HUES48 (cell line): Measurements from ENCODE around the gene CTAGE9.

Source experiments
- H3K27ac ChIP-seq: one replicate; pipeline ENCODE4 v1.7.0; 2013; ENCODE audit warnings: low read depth, low read length, inconsistent platforms
- H3K27me3 ChIP-seq: 2 replicates; pipeline ENCODE4 v1.6.1; 2013; ENCODE audit warnings: mild to moderate bottlenecking, low read length; ENCODE audit not compliant: control insufficient read depth, insufficient read depth
- H3K36me3 ChIP-seq: 2 replicates; pipeline ENCODE4 v1.6.1; 2013; ENCODE audit warnings: low read length; ENCODE audit not compliant: control insufficient read depth, insufficient read depth
- H3K4me1 ChIP-seq: 2 replicates; pipeline ENCODE4 v1.6.1; 2013; ENCODE audit warnings: mild to moderate bottlenecking, low read length; ENCODE audit not compliant: control insufficient read depth, insufficient read depth
- H3K4me3 ChIP-seq: 2 replicates; pipeline ENCODE4 v1.5.1; 2013; ENCODE audit warnings: mild to moderate bottlenecking, low read depth, low read length
- H3K9ac ChIP-seq: 2 replicates; pipeline ENCODE4 v1.6.1; 2013; ENCODE audit warnings: mild to moderate bottlenecking, low read depth, low read length, moderate library complexity
- H3K9me3 ChIP-seq: 2 replicates; pipeline ENCODE4 v1.6.1; 2013; ENCODE audit warnings: low read length; ENCODE audit not compliant: control insufficient read depth, insufficient read depth

Gene CTAGE9

GRCh38 chr6:131693384-131693783 lies 17.4 kb downstream of the CTAGE9 start:
- Histone ChIP-seq H3K4me3 (no peak overlapping the region), H3K9me3 (no peaks in the 10 kb centered on the region), H3K27ac (no peak overlapping the region), H3K36me3 (no peaks in the 10 kb centered on the region), H3K9ac (no peak overlapping the region), H3K27me3 (no peaks in the 10 kb centered on the region), H3K4me1 (peaks cover 15% of the 10 kb centered on the region)

GRCh38 chr6:131692589-131692988 lies 18.2 kb downstream of the CTAGE9 start:
- H3K4me3 ChIP-seq, result no peak overlapping the region
- peaks cover 19% of the 10 kb centered on the region for H3K4me1 ChIP-seq
- no peaks in the 10 kb centered on the region for H3K9me3 ChIP-seq
- no peak overlapping the region for H3K9ac ChIP-seq
- H3K27ac ChIP-seq, result no peak overlapping the region
- H3K36me3 ChIP-seq, result no peaks in the 10 kb centered on the region
- H3K27me3 ChIP-seq, result no peaks in the 10 kb centered on the region

GRCh38 chr6:131692031-131692430 lies 18.8 kb downstream of the CTAGE9 start:
- H3K4me1 ChIP-seq, result peaks cover 19% of the 10 kb centered on the region
- H3K27ac ChIP-seq, result no peak overlapping the region
- H3K36me3 ChIP-seq, result no peaks in the 10 kb centered on the region
- H3K27me3 ChIP-seq, result no peaks in the 10 kb centered on the region
- no peak overlapping the region for H3K9ac ChIP-seq
- no peaks in the 10 kb centered on the region for H3K9me3 ChIP-seq
- H3K4me3 ChIP-seq, result no peak overlapping the region

GRCh38 chr6:131688286-131688685 lies 22.5 kb downstream of the CTAGE9 start:
- Histone ChIP-seq H3K36me3 (no peaks in the 10 kb centered on the region), H3K27ac (no peak overlapping the region), H3K9me3 (no peaks in the 10 kb centered on the region), H3K4me1 (peaks cover 9% of the 10 kb centered on the region), H3K4me3 (no peak overlapping the region), H3K9ac (no peak overlapping the region), H3K27me3 (no peaks in the 10 kb centered on the region)

- Histone ChIP-seq H3K9me3 (no peaks in the 10 kb centered on the region), H3K36me3 (no peaks in the 10 kb centered on the region), H3K27me3 (no peaks in the 10 kb centered on the region), H3K4me1 (peaks cover 7% of the 10 kb centered on the region; the same call in 1 of the 2 replicates), H3K27ac (no peak overlapping the region), H3K4me3 (no peak overlapping the region), H3K9ac (no peak overlapping the region)
Measured at GRCh38 chr6:131687022-131687421, 23.8 kb downstream of the CTAGE9 start.

GRCh38 chr6:131685266-131685780 lies 25.5 kb downstream of the CTAGE9 start:
- Histone ChIP-seq H3K36me3 (no peaks in the 10 kb centered on the region), H3K4me3 (no peak overlapping the region), H3K27me3 (no peaks in the 10 kb centered on the region), H3K9me3 (no peaks in the 10 kb centered on the region), H3K27ac (no peak overlapping the region), H3K9ac (no peak overlapping the region), H3K4me1 (peaks cover 7% of the 10 kb centered on the region; the same call in 1 of the 2 replicates)

GRCh38 chr6:131683479-131683878 lies 27.3 kb downstream of the CTAGE9 start:
- no peak overlapping the region for H3K9ac ChIP-seq
- peaks cover 7% of the 10 kb centered on the region; the same call in 1 of the 2 replicates for H3K4me1 ChIP-seq
- H3K27me3 ChIP-seq, result no peaks in the 10 kb centered on the region
- H3K36me3 ChIP-seq, result no peaks in the 10 kb centered on the region
- H3K4me3 ChIP-seq, result no peak overlapping the region
- no peak overlapping the region for H3K27ac ChIP-seq
- H3K9me3 ChIP-seq, result no peaks in the 10 kb centered on the region

- H3K9me3 ChIP-seq, result no peaks in the 10 kb centered on the region
- peaks cover 6% of the 10 kb centered on the region; the same call in 1 of the 2 replicates for H3K4me1 ChIP-seq
- H3K4me3 ChIP-seq, result no peak overlapping the region
- H3K9ac ChIP-seq, result no peak overlapping the region
- H3K36me3 ChIP-seq, result no peaks in the 10 kb centered on the region
- H3K27ac ChIP-seq, result no peak overlapping the region
- H3K27me3 ChIP-seq, result no peaks in the 10 kb centered on the region
Measured at GRCh38 chr6:131682442-131682841, 28.4 kb downstream of the CTAGE9 start.

GRCh38 chr6:131681585-131681984 lies 29.2 kb downstream of the CTAGE9 start:
- H3K36me3 ChIP-seq, result no peaks in the 10 kb centered on the region
- H3K4me1 ChIP-seq, result peaks cover 6% of the 10 kb centered on the region; the same call in 1 of the 2 replicates
- no peaks in the 10 kb centered on the region for H3K27me3 ChIP-seq
- H3K27ac ChIP-seq, result no peak overlapping the region
- no peaks in the 10 kb centered on the region for H3K9me3 ChIP-seq
- no peak overlapping the region for H3K9ac ChIP-seq
- H3K4me3 ChIP-seq, result no peak overlapping the region

- Histone ChIP-seq H3K4me1 (peaks cover 6% of the 10 kb centered on the region; the same call in 1 of the 2 replicates), H3K27ac (no peak overlapping the region), H3K4me3 (no peak overlapping the region), H3K36me3 (no peaks in the 10 kb centered on the region), H3K27me3 (no peaks in the 10 kb centered on the region), H3K9ac (no peak overlapping the region), H3K9me3 (no peaks in the 10 kb centered on the region)
Measured at GRCh38 chr6:131680868-131681267, 29.9 kb downstream of the CTAGE9 start.

- Histone ChIP-seq H3K9ac (no peak overlapping the region), H3K4me3 (no peak overlapping the region), H3K36me3 (no peaks in the 10 kb centered on the region), H3K27me3 (no peaks in the 10 kb centered on the region), H3K4me1 (peaks cover 6% of the 10 kb centered on the region; the same call in 1 of the 2 replicates), H3K27ac (no peak overlapping the region), H3K9me3 (no peaks in the 10 kb centered on the region)
Measured at GRCh38 chr6:131678442-131678841, 32.4 kb downstream of the CTAGE9 start.
